HEK293T (cell line): ENCODE results near the gene SYMPK.
A peak's percentile ranks its signal among the peaks of the same experiment; 100 is the strongest.
"Not testable (repeated sequence)": the region's sequence is repeated elsewhere in the genome, so short reads cannot be mapped to it uniquely, and the experiment has no call there.

ENCODE experiments used
- CTCF ChIA-PET: fragments of 350-600 bp; formaldehyde crosslinking; extraction: SDS; loops from one replicate; lab custom pipeline; 2021; ENCODE audit warnings: antibody characterized with exemption, inconsistent platforms; lab: Yijun Ruan, JAX
- POLR2A ChIA-PET: fragments of 350-600 bp; formaldehyde crosslinking; extraction: SDS; loops from one replicate; lab custom pipeline; 2020; ENCODE audit warnings: antibody characterized with exemption, inconsistent platforms; lab: Yijun Ruan, JAX
- DNase-seq: peaks from one replicate; pipeline ENCODE4 v3.0.0; 2012; ENCODE audit warnings: mixed read lengths; ENCODE audit errors: extremely low spot score
- ARNT ChIP-seq: fragments of 450-650 bp; IDR thresholded peaks from 2 replicates; pipeline ENCODE4 v1.6.1; 2017; ENCODE audit warnings: mild to moderate bottlenecking
- BHLHE40 ChIP-seq: fragments of 450-650 bp; IDR thresholded peaks from 2 replicates; pipeline ENCODE4 v1.6.1; 2016; ENCODE audit warnings: mild to moderate bottlenecking, moderate library complexity, borderline replicate concordance
- CTBP1 ChIP-seq: fragments of 450-650 bp; IDR thresholded peaks from 2 replicates; pipeline ENCODE4 v1.6.1; 2016; ENCODE audit warnings: borderline replicate concordance
- ELF4 ChIP-seq: fragments of 450-650 bp; IDR thresholded peaks from 2 replicates; pipeline ENCODE4 v1.6.1; 2017; ENCODE audit warnings: antibody characterized with exemption
- FOXA1 ChIP-seq: fragments of 450-650 bp; IDR thresholded peaks from 2 replicates; pipeline ENCODE4 v1.6.1; 2016; ENCODE audit warnings: mild to moderate bottlenecking
- FOXK2 ChIP-seq: fragments of 450-650 bp; IDR thresholded peaks from 2 replicates; pipeline ENCODE4 v1.6.1; 2016; ENCODE audit warnings: mild to moderate bottlenecking
- FOXM1 ChIP-seq: fragments of 450-650 bp; IDR thresholded peaks from 2 replicates; pipeline ENCODE4 v1.6.1; 2017; ENCODE audit warnings: mild to moderate bottlenecking, borderline replicate concordance
- HDGF ChIP-seq: fragments of 450-650 bp; IDR thresholded peaks from 2 replicates; pipeline ENCODE4 v1.6.1; 2017; ENCODE audit warnings: antibody characterized with exemption, borderline replicate concordance
- L3MBTL2 ChIP-seq: fragments of 450-650 bp; conservative IDR thresholded peaks from 2 replicates; pipeline ENCODE4 v1.6.1; 2016; ENCODE audit warnings: mild to moderate bottlenecking
- LEF1 ChIP-seq: fragments of 450-650 bp; IDR thresholded peaks from 2 replicates; pipeline ENCODE4 v1.6.1; 2017; ENCODE audit warnings: mild to moderate bottlenecking, borderline replicate concordance
- NFRKB ChIP-seq: fragments of 450-650 bp; IDR thresholded peaks from 2 replicates; pipeline ENCODE4 v1.6.1; 2016; ENCODE audit warnings: mild to moderate bottlenecking, moderate library complexity
- PKNOX1 ChIP-seq: fragments of 450-650 bp; IDR thresholded peaks from 2 replicates; pipeline ENCODE4 v1.6.1; 2016
- SP1 ChIP-seq: fragments of 450-650 bp; IDR thresholded peaks from 2 replicates; pipeline ENCODE4 v1.6.1; 2017
- SUZ12 ChIP-seq: fragments of 450-650 bp; IDR thresholded peaks from 2 replicates; pipeline ENCODE4 v1.6.1; 2016; ENCODE audit warnings: mild to moderate bottlenecking
- TARDBP ChIP-seq: fragments of 450-650 bp; IDR thresholded peaks from 2 replicates; pipeline ENCODE4 v1.6.1; 2016
- ZNF384 ChIP-seq: fragments of 450-650 bp; IDR thresholded peaks from 2 replicates; pipeline ENCODE4 v1.6.1; 2016

SYMPK gene

GRCh38 chr19:45801603-45802175 is 61.3 kb downstream of the SYMPK start:
- POLR2A ChIA-PET: interaction anchor here (0.8 to 1.7 kb wide), 2 partner anchors 32 to 33 kb away, joined by 3 to 5 read pairs; partner anchors contain the start of gene SIX5
- CTCF ChIA-PET: interaction anchor here (0.9 to 1.1 kb wide), 2 partner anchors 31 to 32 kb away, joined by 3 read pairs; partner anchors contain the start of gene SIX5

GRCh38 chr19:45800070-45800553 is 62.8 kb downstream of the SYMPK start:
- no peak for DNase-seq
- POLR2A ChIA-PET: interaction anchor here (0.7 to 1.5 kb wide), 3 partner anchors 27 to 33 kb away, joined by 3 to 11 read pairs (median 7); partner anchors contain the start of gene SIX5
- TF ChIP-seq ZNF384 (no peak), ARNT (no peak), FOXM1 (no peak), CTBP1 (no peak), SUZ12 (no peak), TARDBP (no peak), SP1 (no peak), PKNOX1 (no peak), FOXA1 (no peak), ELF4 (no peak), LEF1 (no peak), L3MBTL2 (no peak)
- CTCF ChIA-PET: interaction anchor here (0.9 to 2.8 kb wide), 4 partner anchors 17 to 64 kb away, joined by 3 to 21 read pairs (median 5); partner anchors contain the start of genes DMPK, FOXA3 and SIX5

More at GRCh38 chr19:45801603-45802175, 61.3 kb downstream of the SYMPK start:
- no peak for DNase-seq
- TF ChIP-seq FOXK2: no peak
- TF ChIP-seq PKNOX1: no peak
- TF ChIP-seq LEF1: no peak
- TF ChIP-seq HDGF: no peak
- no peak for TF ChIP-seq FOXM1
- no peak for TF ChIP-seq ELF4
- no peak for TF ChIP-seq NFRKB
- no peak for TF ChIP-seq CTBP1
- TF ChIP-seq SUZ12: no peak
- no peak for TF ChIP-seq L3MBTL2
- no peak for TF ChIP-seq ARNT
- TF ChIP-seq ZNF384: no peak
- no peak for TF ChIP-seq SP1

- CTCF ChIA-PET: interaction anchor here (0.8 to 2.8 kb wide), 9 partner anchors 15 to 115 kb away, joined by 3 to 21 read pairs (median 4); partner anchors contain the start of genes DMPK, FOXA3 and SIX5
- POLR2A ChIA-PET: interaction anchor here (0.9 to 1.5 kb wide), 3 partner anchors 11 to 32 kb away, joined by 3 to 11 read pairs (median 7); partner anchors contain the start of gene SIX5
- not testable (repeated sequence) for DNase-seq
These were observed 63.4 kb downstream of the SYMPK start for GRCh38 chr19:45799541-45799940.

- TF ChIP-seq FOXK2: no peak
- no peak for TF ChIP-seq TARDBP
- TF ChIP-seq L3MBTL2: no peak
- TF ChIP-seq ELF4: no peak
- no peak for TF ChIP-seq SP1
- TF ChIP-seq LEF1: no peak
- no peak for TF ChIP-seq FOXM1
- TF ChIP-seq ARNT: no peak
- TF ChIP-seq NFRKB: no peak
- TF ChIP-seq HDGF: no peak
- TF ChIP-seq SUZ12: no peak
- no peak for TF ChIP-seq PKNOX1
- no peak for TF ChIP-seq ZNF384
- TF ChIP-seq CTBP1: no peak
- no peak for TF ChIP-seq BHLHE40
- no peak for TF ChIP-seq FOXA1
- CTCF ChIA-PET: interaction anchor here (0.8 to 2.8 kb wide), 9 partner anchors 15 to 114 kb away, joined by 3 to 21 read pairs (median 4); partner anchors contain the start of genes DMPK, FOXA3 and SIX5
- POLR2A ChIA-PET: interaction anchor here (0.9 to 1.5 kb wide), 3 partner anchors 10 to 31 kb away, joined by 3 to 11 read pairs (median 7); partner anchors contain the start of gene SIX5
- DNase-seq: peak; percentile 70
These were observed 63.9 kb downstream of the SYMPK start for GRCh38 chr19:45798995-45799517.

GRCh38 chr19:45794627-45795026 is 68.3 kb downstream of the SYMPK start:
- CTCF ChIA-PET: no interaction called here
- DNase-seq: no peak
- TF ChIP-seq SP1 (no peak), NFRKB (no peak), ELF4 (no peak), PKNOX1 (no peak), HDGF (no peak), BHLHE40 (no peak)
- POLR2A ChIA-PET: no interaction called here
